Activated CD8-positive, alpha-beta memory T cell treated with anti-CD3 and anti-CD28 coated beads for 4 hours (primary cell): ENCODE results near the gene TSEN2.
"Not testable (repeated sequence)": the region's sequence is repeated elsewhere in the genome, so short reads cannot be mapped to it uniquely, and the experiment has no call there.

Experiments used
- DNase-seq, 2 donors: peaks; one replicate each; pipeline ENCODE4 v3.0.0-alpha.2; 2020; ENCODE audit warnings: low read depth in 2 of 2

TSEN2 gene

DNA sequence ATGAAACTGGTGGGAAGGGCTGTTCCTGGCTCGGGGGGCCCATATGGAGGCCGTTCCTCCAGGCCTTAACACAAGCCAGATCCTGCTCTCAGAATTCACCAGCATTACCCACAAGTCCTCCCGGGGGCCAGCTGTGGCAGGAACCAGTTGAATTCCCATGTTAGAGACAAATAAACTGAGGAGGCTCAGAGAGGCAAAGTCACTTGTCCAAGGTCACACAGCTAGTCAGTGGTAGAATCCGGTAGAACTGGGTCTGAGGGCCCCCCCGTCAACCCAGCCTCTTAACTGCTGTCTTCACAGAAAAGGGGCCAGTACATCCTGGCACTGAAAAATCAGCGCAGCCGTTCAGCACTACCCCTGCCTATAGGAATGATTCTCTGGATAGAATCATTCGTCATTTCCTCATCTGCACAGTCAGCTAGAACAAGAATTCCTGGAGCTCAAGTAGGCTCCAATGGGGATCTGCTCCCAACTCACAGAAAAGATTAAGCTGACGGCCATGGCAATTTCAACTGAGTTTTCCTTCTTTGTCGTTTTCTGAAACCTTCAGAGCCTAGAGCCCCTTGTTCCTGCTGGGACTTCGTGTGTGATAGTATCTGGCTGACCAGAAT, 12.2 kb upstream of the TSEN2 start:
- DNase-seq = no peak

DNA sequence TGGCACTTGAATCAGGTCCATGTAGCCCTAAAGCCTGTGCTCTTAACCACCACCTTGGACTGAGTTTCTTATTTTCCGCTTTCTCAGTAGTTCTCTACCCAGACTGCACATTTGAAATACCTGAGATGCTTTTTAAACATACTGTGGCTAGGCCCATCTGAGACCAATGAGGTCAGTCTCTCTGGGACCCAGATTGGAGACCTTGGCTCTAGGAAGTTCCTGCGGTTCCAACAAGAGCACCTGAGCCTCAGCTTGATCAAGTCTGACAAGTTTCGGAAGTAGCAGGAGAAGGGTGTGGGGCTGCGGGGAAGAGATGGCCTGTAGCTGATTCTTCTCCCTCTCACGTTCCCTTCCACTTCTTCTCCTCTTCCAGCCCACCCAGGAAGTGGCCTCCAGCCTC, 11.5 kb upstream of the TSEN2 start:
- DNase-seq = no peak

GRCh38 chr3:12473511-12473910, 10.8 kb upstream of the TSEN2 start:
- DNase-seq = no peak

- DNase-seq = no peak
Measured at GRCh38 chr3:12476238-12476897, 7.9 kb upstream of the TSEN2 start.

DNA sequence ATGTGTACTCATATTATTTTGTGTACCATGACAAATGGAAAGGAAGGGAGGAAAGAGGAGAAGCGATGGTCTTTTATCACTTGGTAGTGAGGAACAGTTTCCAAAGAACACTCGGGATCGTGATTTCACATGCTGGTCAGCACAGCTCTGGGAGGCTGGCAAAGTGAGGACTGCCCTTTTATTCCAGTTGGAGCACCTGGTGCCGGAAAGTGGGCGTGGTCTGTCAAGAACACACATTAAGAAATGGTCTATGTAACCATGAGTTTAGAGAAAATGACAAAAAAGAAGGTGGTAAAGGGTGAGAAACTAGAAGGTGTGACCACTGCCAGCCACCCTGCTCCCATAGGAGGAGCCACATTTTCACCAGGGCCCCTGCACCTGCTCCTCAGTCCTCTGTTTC, 7.0 kb upstream of the TSEN2 start:
- no peak for DNase-seq

DNA sequence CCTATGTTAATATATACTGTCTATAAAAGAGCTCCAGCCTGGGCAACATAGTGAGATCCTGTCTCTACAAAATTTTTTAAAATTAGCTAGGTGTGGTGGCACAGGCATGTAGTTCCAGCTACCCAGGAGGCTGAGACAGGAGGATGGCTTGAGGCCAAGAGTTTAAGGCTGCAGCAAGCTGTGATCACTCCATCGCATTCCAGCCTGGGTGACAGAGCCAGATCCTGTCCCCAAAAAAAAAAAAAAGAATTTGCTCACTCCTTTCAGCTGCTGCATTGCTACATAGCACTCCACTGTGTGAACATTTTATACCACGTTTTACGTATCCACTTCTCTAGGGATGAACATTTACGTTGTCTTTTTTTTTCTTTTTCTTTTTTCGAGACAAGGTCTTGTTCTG, 6.0 kb upstream of the TSEN2 start:
- no peak for DNase-seq

DNA sequence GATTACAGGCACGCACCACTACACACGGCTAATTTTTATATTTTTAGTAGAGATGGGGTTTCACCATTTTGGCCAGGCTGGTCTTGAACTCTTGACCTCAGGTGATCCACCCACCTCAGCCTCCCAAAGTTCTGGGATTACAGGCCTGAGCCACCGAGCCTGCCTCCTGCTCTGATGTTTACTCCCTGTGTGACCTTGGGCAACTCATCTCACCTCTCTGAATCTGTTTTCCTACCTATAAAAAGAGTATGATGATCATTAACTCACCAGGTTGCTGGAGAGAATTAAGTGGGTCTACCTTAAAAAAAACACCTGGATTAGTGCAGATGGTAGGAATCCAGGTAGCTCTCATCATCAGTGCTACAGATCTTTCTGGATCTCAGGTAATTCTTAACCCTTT, 5.1 kb upstream of the TSEN2 start:
- not testable (repeated sequence) for DNase-seq

- DNase-seq = no peak
Measured at GRCh38 chr3:12479919-12480427, 4.3 kb upstream of the TSEN2 start.

GRCh38 chr3:12483410-12483809, 870 bp upstream of the TSEN2 start:
- no peak for DNase-seq

DNA sequence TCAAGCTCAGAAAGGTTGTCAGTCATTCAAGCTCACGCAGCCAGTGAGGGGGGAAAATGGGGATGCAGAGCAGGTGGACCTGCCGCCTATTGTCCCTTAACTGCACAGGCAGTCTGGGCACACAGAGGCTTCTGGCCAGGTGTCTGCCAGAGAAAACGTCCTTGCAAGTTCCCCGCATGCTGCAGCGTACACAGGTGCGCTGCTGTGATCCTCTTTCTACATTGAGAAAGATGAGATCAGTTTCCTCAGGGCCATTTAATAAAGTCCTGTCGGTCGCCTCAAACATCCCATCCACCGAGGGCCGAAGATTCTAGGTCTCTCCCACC, 445 bp upstream of the TSEN2 start:
- DNase-seq = no peak

DNA sequence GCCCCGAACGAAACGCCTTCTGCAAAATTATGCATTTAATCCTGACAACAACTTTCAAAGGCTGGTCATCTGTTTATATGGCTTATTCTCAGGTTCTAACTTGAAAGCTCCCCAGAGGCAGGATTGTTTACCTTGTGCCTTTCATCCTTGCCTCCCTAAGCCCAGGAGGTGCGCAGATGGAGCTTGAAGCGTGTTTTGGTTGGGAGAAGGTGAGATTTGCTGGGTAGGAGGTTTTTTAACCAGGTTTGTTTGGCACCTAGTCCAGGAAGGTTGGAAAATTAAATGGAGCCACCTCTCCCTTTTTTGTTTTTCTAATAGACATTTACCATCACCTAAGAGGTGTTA, 675 bp downstream of the TSEN2 start:
- no peak for DNase-seq

DNA sequence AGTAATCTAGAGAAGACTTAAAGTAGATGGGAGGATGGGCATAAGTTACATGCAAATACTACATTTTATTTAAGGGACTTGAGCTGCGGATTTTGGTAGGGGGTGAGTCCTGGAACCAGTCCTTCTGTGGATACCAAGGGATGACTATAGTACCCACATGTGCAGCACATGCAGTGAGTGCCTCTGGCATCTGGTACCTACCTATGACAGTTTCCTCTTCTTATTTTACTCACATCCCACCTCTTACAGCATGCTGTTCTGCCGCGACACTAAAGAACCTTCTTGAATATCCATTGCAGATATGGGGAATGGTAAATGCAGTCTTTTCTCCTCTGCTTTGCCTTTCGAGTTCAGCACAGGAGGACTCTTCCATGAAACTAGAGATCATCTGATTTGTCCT, 1.7 kb downstream of the TSEN2 start:
- no peak for DNase-seq

DNA sequence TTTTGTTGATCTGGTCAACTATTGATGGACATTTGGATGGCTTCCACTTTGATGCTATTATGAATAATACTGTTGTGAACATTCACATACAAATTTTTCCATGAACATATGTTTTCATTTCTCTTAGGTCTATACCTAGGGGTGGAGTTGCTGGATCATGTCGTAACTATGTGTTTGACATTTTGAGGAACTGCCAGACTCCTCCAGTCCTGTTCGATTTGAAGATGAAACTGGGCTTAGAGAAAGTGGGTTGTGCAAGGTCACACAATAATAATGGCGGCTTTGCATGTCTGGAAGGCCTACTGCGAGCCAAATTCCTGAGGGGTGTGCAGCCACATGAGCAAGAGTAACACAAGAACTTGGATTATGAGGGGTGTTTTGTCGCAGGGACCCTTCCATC, 2.6 kb downstream of the TSEN2 start:
- DNase-seq = no peak

- DNase-seq = no peak
Measured at GRCh38 chr3:12487336-12487735, 3.1 kb downstream of the TSEN2 start.

- DNase-seq = no peak
Measured at GRCh38 chr3:12487786-12488185, 3.5 kb downstream of the TSEN2 start.

DNA sequence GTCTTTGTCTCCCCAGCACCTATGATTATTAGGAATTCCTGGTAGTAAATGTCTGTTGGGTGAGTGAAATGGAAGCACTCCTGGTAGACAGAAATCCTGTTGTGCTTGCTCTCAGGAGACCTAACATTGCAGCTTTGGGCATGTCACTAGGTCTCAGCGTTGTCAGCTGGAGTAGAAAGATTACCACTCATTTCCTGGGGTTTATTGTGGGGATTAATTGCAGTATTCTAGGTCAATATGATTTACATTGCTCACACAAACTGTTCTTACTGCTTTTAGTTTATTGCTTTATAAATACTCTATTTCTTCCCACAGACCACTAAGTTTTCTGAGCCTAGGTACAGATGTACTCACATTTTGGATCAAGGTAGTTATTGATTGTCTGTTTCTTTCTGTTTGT, 5.1 kb downstream of the TSEN2 start:
- DNase-seq = no peak

- no peak for DNase-seq
Measured at GRCh38 chr3:12489832-12490231, 5.6 kb downstream of the TSEN2 start.

DNA sequence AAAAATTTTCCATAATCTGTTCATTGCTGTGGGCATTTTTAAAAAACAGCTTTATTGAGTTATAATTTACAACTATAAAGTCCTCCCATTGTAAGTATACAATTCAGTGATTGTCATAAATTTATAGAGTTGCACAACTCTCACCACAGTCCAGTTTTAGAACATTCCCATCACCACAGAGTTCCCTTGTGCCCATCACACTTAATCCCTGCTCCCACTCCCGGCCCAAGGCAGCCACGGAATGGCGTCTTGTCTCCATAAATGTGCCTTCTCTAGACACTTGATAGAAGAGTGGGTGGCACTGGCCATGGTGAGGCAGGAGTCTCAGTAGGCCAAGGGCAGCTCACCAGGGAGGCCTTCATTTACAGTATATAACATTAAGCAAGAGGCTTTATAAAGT, 6.3 kb downstream of the TSEN2 start:
- no peak for DNase-seq

GRCh38 chr3:12495749-12496452, 11.6 kb downstream of the TSEN2 start:
- DNase-seq = no peak

DNA sequence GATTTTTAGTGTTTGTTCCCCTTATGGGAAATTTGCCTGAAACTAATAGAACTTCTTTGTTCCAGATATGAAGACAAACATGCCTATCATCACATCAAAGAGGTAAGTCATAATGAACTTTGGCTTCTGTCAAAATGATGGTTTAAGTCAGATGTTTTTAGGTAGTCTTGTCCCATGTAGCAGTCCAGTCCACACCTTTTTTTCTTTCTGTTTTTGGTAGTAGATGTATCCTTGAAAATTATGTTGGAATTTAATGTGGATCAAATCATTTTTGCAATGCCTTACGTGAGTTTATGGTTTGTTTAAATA, 12.1 kb downstream of the TSEN2 start:
- DNase-seq = no peak

DNA sequence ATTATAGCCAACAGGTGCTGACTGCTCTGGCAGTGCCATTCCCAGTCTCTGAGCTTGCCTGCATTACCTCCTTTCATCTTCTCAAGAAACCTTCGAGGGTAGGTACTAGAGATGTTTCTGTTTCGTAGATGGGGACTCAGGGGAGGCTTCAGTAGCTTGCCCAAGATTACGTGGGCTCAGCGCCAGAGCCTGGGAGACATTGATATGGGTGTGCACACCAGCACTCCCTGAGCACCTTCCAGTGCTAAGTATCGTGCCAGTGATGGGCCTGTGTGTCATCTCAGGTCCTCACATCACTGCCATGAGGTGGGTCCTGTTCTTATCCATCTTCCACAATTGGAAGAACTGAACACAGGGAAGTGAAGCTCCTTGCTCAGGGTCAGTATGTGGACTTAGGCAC, 15.2 kb downstream of the TSEN2 start:
- no peak for DNase-seq

DNA sequence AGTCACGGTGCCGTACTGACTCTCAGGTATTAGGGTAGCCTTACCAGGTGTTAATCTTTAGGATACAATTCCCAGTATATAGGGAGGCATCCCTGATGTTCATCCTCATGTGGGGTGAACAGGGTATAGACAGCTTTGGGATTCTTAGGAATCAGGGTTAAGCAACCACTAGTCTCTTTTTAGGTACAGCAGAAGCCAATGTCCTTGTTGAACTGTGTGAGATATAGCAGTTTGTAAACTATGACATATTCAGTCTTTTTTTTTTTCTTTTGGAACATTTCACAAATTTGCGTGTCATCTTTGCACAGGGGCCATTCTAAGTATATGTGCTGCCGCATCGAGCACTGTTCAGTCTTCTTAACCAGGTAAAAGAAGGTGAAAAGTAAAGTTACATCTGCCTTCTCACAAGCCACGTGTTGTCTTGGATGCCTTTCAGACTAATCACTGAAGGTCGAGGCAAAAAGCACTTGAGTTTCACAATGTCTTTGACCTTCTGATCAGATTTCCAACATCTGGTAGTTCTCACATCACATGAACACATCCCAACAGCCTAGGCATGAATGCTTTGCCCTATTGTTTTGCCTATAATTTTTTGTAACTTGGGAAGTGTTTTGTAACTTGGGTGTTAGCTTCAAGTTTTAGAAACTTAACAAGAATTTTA, 17.2 kb downstream of the TSEN2 start:
- DNase-seq = no peak
